ENCODE measurements around the gene DERA.
"Not testable (repeated sequence)": the region's sequence is repeated elsewhere in the genome, so short reads cannot be mapped to it uniquely, and the experiment has no call there.

Gene DERA

DNA sequence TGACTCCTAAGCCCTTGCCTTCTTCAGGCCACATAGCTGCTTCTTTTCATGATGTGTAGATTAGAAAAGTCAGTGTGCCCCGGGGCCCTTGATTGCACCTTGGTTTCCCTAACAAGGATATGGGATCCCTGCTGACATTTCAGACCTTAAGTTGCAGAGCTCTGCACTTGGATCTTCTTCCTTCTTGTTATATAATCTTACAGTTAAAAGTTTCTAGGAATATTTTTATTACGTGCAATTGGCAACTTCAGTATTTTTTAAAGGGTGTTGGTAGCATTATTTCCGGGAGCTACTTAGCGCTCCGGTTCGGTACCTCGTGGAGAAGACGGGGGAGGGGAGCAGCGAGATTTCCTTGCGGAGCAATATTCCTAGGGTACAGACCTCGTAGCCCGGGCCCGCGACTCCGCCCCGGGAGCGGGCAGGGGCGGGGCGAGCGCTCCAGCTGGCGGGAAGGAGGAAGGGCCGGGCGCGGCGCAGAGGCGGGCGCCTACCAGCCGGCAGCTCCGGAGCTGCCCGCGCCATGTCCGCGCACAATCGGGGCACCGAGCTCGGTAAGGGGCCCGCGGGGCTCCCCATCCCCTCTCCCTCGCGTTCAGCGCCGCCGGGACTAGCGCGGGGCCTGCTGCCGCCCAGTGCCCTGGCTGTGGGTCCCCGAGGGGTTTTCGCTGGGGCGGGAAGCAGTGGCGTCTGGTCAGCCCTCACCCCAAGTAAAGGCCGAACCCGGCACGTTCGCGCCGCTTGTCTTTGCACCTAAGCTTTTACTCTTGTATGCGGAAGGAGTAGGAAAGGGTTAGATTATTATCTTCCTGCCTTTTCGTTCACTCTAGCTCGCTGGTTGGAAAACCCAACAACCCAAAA lies at the start of gene DERA:
Gene DERA (plus strand): TSS at position 469 of the 858 bp plus-strand sequence. CDS start 52 bp downstream, at position 521.
- peak; percentile 44 to 57 for DNase-seq

DNA sequence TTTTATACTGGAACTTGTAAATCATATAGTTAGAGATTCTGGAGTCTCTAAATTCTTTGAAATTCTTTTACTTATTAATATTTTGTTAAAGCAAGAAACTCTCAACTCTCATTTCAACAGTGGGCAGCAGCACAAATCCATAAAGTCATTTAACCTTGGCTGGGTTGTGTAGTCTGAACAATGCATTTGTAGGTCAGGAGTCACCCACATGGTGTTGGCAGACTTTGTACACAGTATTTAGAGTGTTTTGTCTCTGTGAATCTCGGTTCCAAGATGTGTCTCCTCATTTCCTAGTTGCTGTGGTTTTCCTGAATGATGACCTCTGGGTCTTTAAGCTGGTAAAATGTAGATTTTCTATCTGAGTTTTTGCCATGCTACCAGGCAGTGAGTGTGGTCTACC lies 49.7 kb upstream of the DERA start:
- DNase-seq: no peak

DNA sequence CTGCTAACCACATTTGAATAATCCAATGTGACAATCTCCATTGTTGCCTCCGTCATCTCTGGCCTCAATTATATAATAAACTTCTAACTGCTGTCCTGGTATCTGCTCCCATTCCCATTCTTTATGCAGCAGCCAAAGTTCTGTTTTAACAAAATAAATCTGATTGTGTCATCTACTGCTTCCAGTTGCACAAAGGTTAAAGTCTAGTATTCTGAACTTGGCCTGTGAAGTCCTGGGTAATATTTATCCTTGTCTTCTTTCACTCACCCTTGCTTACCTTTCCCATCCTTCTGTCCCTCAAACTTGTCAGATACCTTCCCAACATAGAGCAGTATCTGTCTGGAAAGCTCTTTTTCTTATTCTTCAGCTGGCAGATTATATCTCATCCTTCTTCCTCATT lies 48.3 kb upstream of the DERA start:
- no peak for DNase-seq

DNA sequence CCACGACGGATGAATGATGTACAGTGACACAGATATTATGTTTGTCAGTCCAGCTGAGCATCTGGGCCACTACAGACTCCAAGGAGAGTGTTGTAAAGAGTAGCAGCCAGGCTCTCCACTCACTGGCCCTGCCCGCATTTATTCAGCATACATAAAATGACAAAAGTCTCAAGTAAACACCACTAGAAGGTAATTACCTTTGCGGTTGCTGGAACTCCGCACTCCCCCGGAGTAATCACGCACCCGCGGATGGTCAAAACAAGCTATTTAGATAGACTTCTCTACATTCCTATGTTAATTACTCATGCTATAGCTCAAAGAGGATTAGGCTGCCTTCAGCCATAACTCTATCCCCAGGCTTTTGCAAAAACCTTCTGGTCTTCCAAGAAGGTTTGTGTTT lies 47.8 kb upstream of the DERA start:
- DNase-seq: no peak

DNA sequence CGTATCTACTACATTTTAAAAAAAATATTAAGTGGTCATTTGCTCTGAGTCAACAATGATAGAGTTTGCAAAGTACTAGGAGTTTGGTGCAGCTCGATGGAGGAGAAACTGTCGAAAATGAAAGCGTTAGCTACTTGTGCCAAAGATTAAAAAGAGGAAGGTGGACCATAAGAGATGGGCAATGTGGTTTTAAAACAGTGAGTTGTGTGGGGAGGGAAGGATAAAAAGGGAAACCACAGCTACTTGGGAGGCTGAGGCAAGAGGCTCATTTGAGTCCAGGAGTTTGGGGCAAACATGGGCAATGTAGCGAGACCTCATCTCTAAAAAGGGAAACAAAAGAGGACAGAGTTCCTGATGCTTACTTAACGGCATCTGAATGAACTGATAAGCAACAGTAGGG lies 47.1 kb upstream of the DERA start:
- DNase-seq: no peak

DNA sequence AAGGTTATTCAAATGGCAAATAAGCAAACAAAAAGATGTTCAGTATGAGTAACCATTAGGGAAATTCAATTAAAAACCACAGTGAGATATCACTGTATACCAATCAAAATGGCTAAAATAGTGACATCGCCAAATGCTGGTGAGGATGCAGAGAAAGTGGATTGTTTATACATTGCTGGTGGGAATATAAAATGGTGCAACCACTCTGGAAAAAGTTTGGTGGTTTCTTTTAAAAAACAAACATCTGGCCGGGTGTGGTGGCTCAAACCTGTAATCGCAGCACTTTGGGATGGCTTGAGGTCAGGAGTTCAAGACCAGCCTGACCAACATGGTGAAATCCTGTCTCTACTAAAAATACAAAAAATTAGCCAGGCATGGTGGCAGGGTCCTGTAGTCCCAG lies 42.9 kb upstream of the DERA start:
- no peak for DNase-seq

DNA sequence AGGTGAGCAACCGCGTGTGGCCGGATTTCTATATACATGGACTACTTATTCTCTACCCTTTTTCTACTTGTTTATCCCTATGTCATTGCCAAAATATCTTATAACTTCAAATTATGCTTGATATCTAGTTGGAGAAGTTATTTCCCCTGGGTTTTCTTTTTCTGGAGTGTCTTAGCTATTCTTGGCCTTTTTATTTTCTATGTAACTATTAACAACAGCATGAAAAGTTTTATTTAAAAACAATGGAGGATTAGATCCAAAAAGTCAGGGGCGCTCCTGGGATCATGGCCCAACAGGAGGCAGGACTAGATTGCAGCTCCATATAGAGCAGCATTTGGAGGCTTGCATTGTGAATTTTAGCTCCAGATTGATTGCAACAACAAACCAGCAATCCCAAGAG lies 37.6 kb upstream of the DERA start:
- no peak for DNase-seq

DNA sequence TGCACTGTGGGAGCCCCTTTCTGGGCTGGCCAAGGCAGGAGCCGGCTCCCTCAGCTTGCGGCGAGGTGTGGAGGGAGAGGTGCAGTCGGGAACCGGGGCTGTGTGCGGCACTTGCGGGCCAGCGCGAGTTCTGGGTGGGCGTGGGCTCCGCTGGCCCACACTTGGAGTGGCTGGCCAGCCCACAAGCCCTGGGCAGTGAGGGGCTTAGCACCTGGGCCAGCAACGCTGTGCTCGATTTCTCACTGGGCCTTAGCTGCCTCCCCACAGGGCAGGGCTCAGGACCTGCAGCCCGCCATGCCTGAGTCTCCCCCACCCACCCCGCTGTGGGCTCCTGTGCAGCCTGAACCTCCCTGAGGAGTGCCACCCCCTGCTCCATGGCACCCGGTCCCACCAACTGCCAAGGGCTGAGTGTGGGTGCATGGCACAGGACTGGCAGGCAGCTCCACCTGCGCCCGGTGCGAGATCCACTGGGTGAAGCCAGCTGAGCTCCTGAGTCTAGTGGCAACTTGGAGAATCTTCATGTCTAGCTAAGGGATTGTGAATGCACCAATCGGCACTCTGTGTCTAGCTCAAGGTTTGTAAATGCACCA lies 36.5 kb upstream of the DERA start:
- DNase-seq: not testable (repeated sequence)

DNA sequence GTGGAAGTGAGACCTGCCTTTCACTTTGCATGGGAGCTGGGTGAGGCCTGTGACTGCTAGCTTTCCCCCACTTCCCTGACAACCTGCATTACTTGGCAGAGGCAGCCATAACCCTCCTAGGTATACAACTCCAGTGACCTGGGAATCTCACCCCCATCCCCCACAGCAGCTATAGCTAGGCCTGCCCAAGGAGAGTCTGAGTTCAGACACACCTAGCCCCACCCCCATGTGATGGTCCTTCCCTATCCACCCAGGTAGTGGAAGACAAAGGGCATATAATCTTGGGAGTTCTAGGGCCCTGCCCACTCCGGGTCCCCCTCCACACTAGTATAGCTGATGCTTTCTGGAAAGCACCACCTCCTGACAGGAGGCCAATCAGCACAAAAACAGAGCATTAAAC lies 35.3 kb upstream of the DERA start:
- DNase-seq: no peak

DNA sequence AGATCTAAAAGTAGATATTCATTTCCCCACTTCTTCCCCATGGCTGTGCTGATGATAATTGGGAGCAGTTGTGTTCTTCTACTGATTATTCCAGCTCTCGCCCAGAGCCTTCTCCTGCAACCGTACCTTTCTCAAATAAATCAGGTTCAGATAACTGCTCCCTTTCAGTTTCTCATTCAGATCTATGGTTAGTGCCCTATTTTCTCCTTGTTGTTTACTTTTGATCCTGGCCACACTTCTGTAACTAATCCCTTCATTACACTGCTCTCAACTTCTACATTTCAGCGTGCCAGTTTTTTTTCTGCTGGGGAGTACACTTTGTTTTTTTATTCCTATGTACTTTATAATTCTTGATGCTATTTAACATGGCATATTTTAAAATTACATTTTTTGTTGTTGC lies 31.7 kb upstream of the DERA start:
- DNase-seq: no peak

DNA sequence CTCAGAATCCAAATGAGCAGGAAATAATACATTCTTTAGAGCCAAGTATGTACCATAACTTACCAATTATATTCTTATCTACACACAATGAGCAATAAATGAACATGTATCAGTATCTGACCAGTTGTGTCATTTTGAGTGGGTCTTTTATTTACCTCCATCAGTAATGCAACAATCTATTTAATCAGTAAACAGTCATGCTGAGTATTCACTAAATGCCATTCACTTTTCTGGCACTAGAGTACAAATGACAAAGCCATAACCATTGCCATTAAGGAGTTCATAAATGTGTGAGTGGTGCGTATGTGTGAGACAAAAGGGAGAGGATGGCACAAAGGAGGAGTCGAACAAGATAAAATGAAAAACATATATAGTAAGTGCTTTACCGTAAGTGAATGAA lies 30.4 kb upstream of the DERA start:
- DNase-seq: no peak

DNA sequence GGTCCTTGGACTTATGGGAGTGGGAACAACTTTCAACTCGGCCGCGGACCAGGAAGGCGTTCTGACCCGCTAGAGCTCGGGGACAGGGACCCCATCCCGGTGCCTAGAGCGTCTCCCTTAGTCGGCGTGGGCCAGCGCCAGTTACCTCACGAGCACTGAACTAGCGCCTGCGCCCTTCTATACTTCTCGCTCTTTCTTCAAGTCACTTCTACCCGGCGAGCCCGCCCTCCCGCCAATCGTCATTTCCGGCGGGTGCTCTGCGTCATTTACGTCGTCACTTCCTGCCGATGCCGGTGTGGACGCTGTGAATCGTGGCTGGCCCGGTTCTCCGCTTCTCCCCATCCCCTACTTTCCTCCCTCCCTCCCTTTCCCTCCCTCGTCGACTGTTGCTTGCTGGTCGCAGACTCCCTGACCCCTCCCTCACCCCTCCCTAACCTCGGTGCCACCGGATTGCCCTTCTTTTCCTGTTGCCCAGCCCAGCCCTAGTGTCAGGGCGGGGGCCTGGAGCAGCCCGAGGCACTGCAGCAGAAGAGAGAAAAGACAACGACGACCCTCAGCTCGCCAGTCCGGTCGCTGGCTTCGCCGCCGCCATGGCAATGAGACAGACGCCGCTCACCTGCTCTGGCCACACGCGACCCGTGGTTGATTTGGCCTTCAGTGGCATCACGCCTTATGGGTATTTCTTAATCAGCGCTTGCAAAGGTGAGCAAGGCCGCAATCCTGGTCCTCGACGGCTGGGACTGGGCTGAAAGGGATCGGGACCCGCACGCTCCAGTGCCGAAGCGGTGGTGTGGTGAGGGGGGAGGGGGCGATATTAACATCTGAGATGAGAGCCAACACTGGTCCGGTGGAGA lies 28.8 kb upstream of the DERA start, which contains the start of gene STRAP:
Gene STRAP (plus strand): TSS at position 270 of the 854 bp plus-strand sequence. CDS start 321 bp downstream, at position 591.
- DNase-seq: peak; percentile 97

DNA sequence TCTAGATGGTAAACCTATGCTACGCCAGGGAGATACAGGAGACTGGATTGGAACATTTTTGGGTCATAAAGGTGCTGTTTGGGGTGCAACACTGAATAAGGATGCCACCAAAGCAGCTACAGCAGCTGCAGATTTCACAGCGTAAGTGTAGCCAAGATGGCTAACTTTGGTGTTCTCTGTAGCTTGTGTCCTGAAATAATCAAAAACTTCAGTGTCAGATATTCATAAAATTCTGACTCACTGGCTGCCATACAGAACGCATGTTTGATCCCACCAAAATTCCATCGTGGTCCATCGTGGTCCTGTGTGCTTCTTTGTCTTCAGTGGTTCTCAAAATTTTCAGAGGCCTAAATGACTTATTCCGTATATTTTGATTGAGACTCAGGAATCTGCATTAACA lies 27.6 kb upstream of the DERA start:
- no peak for DNase-seq

DNA sequence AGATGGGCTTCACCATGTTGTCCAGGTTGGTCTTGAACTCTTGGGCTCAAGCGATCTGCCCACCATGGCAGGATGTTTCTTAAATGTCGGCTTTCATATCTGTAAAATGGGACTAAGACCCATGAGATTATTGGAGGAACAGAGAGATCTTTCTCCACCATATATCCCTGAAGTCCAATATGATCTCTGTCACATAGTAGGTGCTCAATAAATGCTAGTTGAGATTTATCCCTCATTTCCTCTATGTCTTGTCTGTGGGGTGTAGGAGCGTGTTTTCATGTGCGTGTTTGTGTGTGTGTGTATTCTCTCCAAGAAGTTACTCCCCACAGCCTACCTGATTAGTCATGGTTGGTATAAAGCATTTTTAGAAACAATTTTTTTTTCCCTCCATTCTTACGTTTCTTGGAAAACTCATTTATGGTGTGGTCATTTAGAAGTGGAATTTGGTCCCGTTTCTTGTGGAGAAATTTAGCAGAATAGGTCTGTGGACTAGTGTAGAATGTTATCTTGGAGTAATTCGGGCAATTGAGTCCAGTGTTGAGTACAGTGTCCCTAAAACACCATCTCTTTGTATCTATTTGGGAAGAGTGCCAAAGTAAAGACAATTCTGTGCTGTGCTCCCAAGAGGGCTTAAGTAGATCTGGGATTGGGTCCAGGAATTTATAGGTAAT lies 24.6 kb upstream of the DERA start:
- no peak for DNase-seq

DNA sequence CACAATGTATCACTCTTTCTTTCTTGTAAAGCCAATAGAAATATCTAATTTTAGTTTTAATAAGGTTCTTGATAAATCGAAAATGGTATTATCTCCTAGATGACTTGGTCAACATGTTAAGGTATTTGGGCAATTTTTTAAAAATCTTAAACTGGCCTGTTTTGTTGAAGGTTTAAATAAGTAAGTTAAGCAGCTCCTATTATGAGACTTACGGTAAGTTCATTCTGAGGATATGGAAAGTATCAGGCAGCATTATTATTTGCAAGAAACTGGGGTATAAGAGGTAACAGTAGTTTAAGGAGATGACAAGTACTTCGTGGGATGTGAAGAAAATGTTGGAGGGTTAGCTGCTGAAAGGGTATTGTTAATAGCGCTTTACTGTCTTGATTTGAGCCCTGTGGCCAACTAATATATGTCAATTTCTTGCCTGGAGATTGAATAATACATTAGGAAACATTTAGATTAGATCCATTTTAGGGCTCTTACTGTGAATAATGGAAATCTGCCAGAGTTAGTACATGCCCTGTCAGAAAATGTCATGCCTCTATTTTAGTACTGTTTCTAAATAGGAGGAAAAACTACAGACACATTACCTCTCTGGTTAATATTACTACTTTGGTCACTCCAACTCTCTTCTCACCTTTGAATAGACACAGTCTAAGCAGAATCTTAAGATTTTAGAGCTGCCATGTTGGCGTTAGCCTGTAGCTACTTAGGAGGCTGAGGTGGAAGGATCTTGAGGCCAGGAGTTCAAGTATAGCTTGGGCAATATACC lies 23.9 kb upstream of the DERA start:
- no peak for DNase-seq

DNA sequence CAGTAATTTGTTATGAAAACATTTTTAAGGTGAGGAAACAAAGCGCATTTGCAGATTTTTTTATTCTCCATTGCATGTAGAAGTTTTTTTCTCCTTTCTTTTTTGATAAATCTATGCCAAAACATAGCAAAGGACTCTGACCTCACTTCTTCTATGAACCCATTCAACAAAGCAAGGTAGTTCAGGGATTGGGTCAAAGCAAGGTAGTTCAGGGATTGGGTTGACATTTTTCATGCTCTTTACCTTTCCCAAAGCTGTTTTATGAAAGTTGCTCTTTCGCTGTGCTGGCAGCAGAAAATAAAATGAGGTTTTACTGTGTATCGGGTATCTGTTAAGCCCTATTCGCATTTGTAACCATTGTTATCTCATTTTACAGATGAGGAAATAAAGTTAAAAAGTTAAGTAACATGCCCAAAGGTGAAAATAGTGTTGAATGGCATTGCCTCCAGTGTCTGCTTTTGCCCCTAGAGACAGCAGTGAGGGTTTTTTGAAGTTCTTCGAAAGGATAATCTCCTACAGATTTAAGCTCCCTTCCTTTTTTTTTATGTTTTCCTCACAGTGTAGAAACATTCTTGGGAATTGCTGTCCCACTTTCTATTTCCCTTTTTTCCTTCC lies 18.4 kb upstream of the DERA start:
- no peak for DNase-seq

DNA sequence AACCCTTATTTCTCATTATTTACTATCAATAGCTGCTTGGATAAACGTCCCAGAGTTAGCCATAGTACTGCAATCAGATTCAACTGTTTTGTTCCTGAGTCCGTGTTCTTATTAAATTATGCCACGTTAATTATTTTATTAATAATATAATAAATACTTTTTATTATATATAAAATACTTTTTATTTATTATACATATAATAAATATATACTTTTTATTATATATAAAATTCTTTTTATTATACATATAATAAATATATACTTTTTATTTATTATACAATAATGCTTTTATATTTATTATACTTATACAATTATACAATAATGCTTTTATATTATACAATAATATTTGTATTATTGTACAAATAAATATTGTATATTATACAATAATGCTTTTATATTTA lies 17.9 kb upstream of the DERA start:
- DNase-seq: no peak

DNA sequence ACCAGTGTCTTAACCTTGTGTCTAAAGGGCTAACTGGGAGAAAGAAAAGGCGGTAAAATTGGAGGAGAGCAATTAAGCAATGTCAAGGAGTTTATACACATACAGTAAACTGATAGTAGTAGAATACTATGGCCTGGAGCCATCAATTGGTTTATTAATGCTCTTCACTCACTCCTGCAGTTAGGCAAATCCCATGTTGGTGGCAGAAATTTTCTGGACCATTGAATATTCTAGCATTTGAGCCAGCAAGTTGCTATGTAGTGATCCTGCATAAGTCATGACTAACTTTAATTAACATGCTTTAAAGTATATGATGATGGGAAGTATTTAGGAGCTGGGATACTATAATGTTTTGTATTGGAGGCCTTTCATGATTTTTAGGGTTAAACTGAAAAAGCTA lies 14.3 kb upstream of the DERA start:
- DNase-seq: no peak

DNA sequence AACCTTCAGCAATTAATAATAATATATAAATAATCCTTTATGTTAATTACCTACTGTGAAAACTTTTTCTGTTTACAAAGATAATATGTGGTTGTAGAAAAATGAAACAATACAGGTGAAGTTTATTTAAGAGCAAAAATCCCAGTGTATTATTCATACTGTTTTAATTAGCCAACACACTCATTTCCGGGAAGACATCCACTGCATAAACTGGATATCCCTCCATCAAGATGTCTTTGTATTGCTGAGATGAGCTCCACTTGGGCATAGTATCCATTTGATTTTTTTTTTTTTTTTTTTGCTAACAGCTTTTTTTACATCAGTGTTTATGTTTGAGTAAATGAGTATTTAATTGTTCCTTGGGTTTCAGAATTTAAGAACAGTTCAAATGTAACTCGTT lies 13.7 kb upstream of the DERA start:
- no peak for DNase-seq

DNA sequence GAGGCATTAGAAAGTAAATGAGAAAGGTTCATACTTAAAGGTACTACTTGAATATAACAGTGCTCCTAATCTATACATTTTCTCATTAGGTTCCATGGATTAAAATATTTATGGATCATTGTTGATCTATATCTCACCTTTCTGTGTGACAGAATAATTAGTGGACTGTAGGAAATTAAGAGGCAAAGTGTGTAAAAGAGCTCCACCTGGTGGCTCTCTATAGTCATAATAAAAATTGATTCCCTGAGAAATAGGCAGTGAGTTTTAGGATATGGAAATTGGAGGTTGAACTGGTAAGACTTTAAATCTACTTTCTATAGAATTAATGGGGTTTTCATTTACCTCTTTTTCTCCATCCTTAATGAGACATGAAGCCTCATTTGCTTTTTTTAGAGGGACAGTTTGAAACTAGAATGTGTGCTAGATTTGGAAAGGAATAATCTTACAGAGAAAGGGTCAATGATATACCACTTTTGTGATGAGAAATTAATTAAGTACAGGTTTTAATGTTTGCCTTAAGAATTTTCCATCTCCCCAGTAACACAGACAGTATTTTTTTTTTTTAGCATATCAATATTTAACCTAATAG lies 11.8 kb upstream of the DERA start:
- DNase-seq: peak in 1 of 2 donors; percentile 55

DNA sequence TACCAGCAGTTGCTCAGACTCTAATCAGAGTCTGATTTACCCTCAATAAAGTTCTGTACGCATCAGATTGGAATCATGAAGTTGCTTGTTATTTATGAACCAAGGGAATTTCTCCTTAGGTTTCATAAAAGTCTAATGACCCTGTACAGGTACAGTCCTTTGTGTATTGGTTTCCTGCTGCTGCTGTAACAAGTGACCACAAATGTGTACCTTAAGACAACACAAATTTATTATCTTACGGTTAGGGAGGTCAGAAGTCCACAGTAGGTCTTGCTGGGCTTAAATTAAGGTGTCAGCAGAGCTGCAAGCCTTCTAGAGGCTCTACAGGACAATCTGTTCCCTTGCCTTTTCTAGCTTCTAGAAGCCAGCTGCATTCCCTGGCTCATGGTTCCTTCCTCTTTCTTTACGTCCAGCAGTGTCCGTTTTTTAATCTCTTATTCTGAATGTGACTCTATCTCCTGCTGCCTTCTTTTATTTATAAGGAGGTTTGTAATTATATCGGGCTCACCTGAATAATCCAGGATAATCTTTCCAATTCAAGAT lies 6.7 kb upstream of the DERA start:
- DNase-seq: no peak

Data from CD4-positive, alpha-beta T cell treated with Interleukin-4 for 1 hour (primary cell).